ENCODE data around the gene ZNF784. TPM values are rescaled to one million over a fixed set of nuclear protein-coding genes. Genes with fewer than 3 reads are reported as not detected.
"Not testable (repeated sequence)": the region's sequence is repeated elsewhere in the genome, so short reads cannot be mapped to it uniquely, and the experiment has no call there.

The ZNF784 gene
- polyA plus RNA-seq, 4 donors: 9.5 to 16.3 (median 11.0) TPM

DNA sequence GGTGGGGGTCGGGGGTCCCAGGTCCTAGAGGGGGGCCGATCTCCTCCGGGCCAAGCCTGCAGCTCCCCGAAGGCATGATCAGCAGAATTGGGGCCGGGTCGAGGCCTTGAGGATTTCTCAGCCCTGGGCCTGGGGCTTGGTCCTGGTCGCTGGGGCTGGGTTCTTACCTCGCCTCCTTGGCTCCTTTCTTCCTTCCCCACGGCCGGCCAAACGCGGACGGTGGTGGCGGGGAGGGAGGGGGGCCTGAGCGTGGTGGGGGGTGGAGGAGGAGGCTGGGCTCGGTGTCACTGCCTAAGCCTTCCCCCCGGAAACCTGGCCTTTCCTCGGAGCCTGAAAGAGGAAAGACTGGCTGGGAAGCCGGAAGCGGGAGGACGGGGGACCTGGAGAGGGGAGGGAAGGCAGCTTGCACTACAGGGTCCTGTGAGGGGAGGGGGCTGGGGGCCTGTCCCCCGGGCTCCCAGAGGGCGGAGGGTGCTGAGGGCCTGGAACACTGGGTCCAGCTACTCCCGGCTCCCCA, 43.7 kb downstream of the ZNF784 start, which contains the start of gene ZNF579:
Gene ZNF579, minus strand, starts transcription at position 221 of the 517 bp plus-strand sequence. CDS start 1,209 bp downstream, outside the sequence.
- Histone ChIP-seq H3K27me3 (ENCODE audit: control insufficient read depth in 3 of 3, insufficient read depth in 3 of 3, low read length in 3 of 3) (no peaks in the 10 kb centered on the region), H3K9me3 (ENCODE audit: control insufficient read depth in 2 of 2, insufficient read depth in 1 of 2, low read depth in 1 of 2, low read length in 1 of 2) (no peaks in the 10 kb centered on the region), H3K36me3 (ENCODE audit: control insufficient read depth in 3 of 3, insufficient read depth in 2 of 3, low read depth in 1 of 3, low read length in 3 of 3) (peaks cover 0 to 21% (median 10%) of the 10 kb centered on the region in 3 donors), H3K4me3 (ENCODE audit: low read depth in 1 of 3, low read length in 3 of 3) (peak within 1 kb of the TSS; percentile 67 to 88 (median 83)), H3K27ac (ENCODE audit: low read depth in 1 of 3, low read length in 2 of 3) (peak within 1 kb of the TSS in 2 of 3 donors; percentile 85 to 87), H3K4me1 (ENCODE audit: control insufficient read depth in 3 of 3, insufficient read depth in 2 of 3, low read depth in 1 of 3, low read length in 2 of 3) (peaks cover 0 to 3% (median 0%) of the 10 kb centered on the region in 3 donors)
- 0 to 2% (median 1%) methylated on average over 13 to 24 of the region's 24 CpGs for WGBS, 3 donors
- FAIRE-seq (no peak), DNase-seq (peak; percentile 73 to 94)

GRCh38 chr19:55579766-55580621, 44.4 kb downstream of the ZNF784 start:
- peak in 1 of 2 donors; percentile 55 for DNase-seq
- FAIRE-seq: no peak
- Histone ChIP-seq H3K27me3 (ENCODE audit: control insufficient read depth in 3 of 3, insufficient read depth in 3 of 3, low read length in 3 of 3) (no peaks in the 10 kb centered on the region), H3K27ac (ENCODE audit: low read depth in 1 of 3, low read length in 2 of 3) (peak overlapping the region in 2 of 3 donors; percentile 85 to 87), H3K4me3 (ENCODE audit: low read depth in 1 of 3, low read length in 3 of 3) (peak overlapping the region; percentile 67 to 88 (median 83)), H3K4me1 (ENCODE audit: control insufficient read depth in 3 of 3, insufficient read depth in 2 of 3, low read depth in 1 of 3, low read length in 2 of 3) (no peaks in the 10 kb centered on the region), H3K9me3 (ENCODE audit: control insufficient read depth in 2 of 2, insufficient read depth in 1 of 2, low read depth in 1 of 2, low read length in 1 of 2) (no peaks in the 10 kb centered on the region), H3K36me3 (ENCODE audit: control insufficient read depth in 3 of 3, insufficient read depth in 2 of 3, low read depth in 1 of 3, low read length in 3 of 3) (peaks cover 0 to 21% (median 10%) of the 10 kb centered on the region in 3 donors)
- WGBS, 3 donors: 10 to 13% (median 12%) methylated on average over 16 to 20 of the region's 20 CpGs

DNA sequence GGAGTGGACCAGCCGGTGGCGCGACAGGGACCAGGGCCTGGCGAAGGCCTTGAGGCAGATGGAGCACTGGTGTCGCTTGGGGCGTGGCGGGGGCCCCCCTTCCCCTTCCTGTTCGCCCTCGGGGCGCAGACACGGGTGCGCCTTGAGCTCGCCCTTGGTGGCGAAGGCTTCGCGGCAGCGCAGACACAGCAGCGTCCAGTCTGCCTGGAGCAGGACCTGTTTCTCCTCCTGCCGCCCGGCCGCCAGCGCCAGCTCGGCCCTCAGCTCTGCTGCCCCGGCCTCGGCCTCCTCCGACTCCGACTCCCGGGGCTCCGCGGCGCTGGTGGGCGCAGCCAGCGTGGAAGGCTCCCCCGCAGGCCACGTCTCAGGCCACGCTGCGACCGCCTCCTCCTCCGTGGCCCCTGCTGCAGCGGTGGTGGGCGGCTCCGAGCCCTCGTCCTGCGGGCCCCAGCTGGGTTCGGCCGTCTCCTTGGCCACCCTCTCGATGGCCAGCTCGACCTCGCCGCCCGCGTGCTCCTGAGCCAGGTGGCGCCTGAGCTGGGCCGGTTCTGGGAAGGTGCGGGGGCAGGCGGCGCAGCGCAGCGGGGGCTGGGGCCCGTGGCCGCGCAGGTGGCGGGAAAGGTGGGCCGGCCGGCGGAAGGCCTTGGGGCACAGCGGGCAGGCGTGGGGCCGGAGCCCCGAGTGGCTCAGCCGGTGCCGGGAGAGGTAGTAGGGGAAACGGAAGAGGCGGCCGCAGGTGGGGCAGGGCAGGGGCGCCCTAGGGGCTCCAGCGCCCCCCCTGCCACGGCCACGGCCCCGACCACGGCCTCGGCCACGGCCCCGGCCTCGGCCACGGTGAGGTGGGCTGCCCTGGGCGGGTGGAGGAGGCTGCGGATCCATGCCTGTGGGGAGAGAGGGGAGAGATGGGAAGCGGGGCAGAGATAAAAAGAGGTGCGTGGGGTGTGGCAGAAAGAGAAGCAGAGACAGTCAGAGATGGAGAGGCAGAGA, 45.3 kb downstream of the ZNF784 start:
- Histone ChIP-seq H3K9me3 (ENCODE audit: control insufficient read depth in 2 of 2, insufficient read depth in 1 of 2, low read depth in 1 of 2, low read length in 1 of 2) (no peaks in the 10 kb centered on the region), H3K36me3 (ENCODE audit: control insufficient read depth in 3 of 3, insufficient read depth in 2 of 3, low read depth in 1 of 3, low read length in 3 of 3) (peaks cover 0 to 21% (median 10%) of the 10 kb centered on the region in 3 donors), H3K27ac (ENCODE audit: low read depth in 1 of 3, low read length in 2 of 3) (no peak overlapping the region), H3K4me3 (ENCODE audit: low read depth in 1 of 3, low read length in 3 of 3) (peak overlapping the region in 1 of 3 donors; percentile 88), H3K27me3 (ENCODE audit: control insufficient read depth in 3 of 3, insufficient read depth in 3 of 3, low read length in 3 of 3) (no peaks in the 10 kb centered on the region), H3K4me1 (ENCODE audit: control insufficient read depth in 3 of 3, insufficient read depth in 2 of 3, low read depth in 1 of 3, low read length in 2 of 3) (no peaks in the 10 kb centered on the region)
- 93 to 94% (median 93%) methylated on average over 69 to 90 of the region's 90 CpGs for WGBS, 3 donors
- DNase-seq (no peak), FAIRE-seq (no peak)

DNA sequence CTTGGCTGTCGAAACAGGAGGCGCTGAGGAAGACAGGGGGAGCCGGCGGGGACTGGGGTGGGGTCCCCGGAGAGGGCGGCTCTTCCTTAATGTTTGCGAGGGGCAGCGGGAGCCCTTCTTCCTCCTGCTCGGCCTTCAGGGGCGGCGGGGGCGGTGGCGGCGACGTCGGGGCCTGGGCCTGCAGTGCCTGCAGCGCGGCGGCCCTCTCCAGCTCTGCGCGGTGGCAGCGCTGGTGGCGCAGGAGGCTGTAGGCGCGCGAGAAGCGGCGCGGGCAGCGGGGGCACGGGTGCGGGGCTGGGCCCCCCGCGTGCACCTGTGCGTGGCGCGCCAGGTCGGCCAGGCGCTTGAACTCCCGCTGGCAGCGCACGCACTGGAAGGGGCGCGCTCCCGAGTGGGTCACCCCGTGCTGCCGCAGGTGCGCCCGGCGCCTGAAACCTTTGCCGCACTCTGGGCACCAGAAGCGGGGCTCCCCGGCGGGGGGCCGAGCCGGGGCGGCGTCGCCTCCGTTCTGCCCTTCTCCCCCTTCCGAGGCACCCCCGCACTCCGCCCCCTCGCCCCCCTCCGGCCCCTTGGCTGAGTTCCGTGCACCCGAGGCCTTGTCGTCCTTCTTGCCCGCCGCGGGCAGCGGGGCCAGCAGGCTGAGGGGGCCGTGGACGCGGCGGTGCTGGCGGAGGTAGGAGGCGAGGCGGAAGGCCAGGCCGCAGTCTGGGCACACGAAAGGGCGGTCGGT, 46.2 kb downstream of the ZNF784 start:
- DNase-seq (no peak), FAIRE-seq (no peak)
- Histone ChIP-seq H3K4me1 (ENCODE audit: control insufficient read depth in 3 of 3, insufficient read depth in 2 of 3, low read depth in 1 of 3, low read length in 2 of 3) (no peaks in the 10 kb centered on the region), H3K27ac (ENCODE audit: low read depth in 1 of 3, low read length in 2 of 3) (no peak overlapping the region), H3K27me3 (ENCODE audit: control insufficient read depth in 3 of 3, insufficient read depth in 3 of 3, low read length in 3 of 3) (no peaks in the 10 kb centered on the region), H3K9me3 (ENCODE audit: control insufficient read depth in 2 of 2, insufficient read depth in 1 of 2, low read depth in 1 of 2, low read length in 1 of 2) (no peaks in the 10 kb centered on the region), H3K36me3 (ENCODE audit: control insufficient read depth in 3 of 3, insufficient read depth in 2 of 3, low read depth in 1 of 3, low read length in 3 of 3) (peaks cover 0 to 21% (median 10%) of the 10 kb centered on the region in 3 donors), H3K4me3 (ENCODE audit: low read depth in 1 of 3, low read length in 3 of 3) (no peak overlapping the region)
- WGBS, 3 donors: 95 to 97% (median 96%) methylated on average over 55 to 83 of the region's 83 CpGs

GRCh38 chr19:55576746-55577145, 47.6 kb downstream of the ZNF784 start:
- 85 to 91% (median 88%) methylated on average over 5 of the region's 5 CpGs for WGBS, 3 donors
- FAIRE-seq (no peak), DNase-seq (no peak)
- Histone ChIP-seq H3K36me3 (ENCODE audit: control insufficient read depth in 3 of 3, insufficient read depth in 2 of 3, low read depth in 1 of 3, low read length in 3 of 3) (peaks cover 0 to 21% (median 10%) of the 10 kb centered on the region in 3 donors), H3K4me1 (ENCODE audit: control insufficient read depth in 3 of 3, insufficient read depth in 2 of 3, low read depth in 1 of 3, low read length in 2 of 3) (no peaks in the 10 kb centered on the region), H3K9me3 (ENCODE audit: control insufficient read depth in 2 of 2, insufficient read depth in 1 of 2, low read depth in 1 of 2, low read length in 1 of 2) (no peaks in the 10 kb centered on the region), H3K4me3 (ENCODE audit: low read depth in 1 of 3, low read length in 3 of 3) (no peak overlapping the region), H3K27ac (ENCODE audit: low read depth in 1 of 3, low read length in 2 of 3) (no peak overlapping the region), H3K27me3 (ENCODE audit: control insufficient read depth in 3 of 3, insufficient read depth in 3 of 3, low read length in 3 of 3) (no peaks in the 10 kb centered on the region)

GRCh38 chr19:55573929-55574328, 50.4 kb downstream of the ZNF784 start:
- FAIRE-seq: not testable (repeated sequence)
- 84 to 91% (median 87%) methylated on average over 6 of the region's 6 CpGs for WGBS, 3 donors

More at GRCh38 chr19:55573929-55574328, 50.4 kb downstream of the ZNF784 start:
- H3K4me3 ChIP-seq (ENCODE audit: low read depth in 1 of 3, low read length in 3 of 3); H3K9me3 ChIP-seq (ENCODE audit: control insufficient read depth in 2 of 2, insufficient read depth in 1 of 2, low read depth in 1 of 2, low read length in 1 of 2); H3K4me1 ChIP-seq (ENCODE audit: control insufficient read depth in 3 of 3, insufficient read depth in 2 of 3, low read depth in 1 of 3, low read length in 2 of 3); H3K27me3 ChIP-seq (ENCODE audit: control insufficient read depth in 3 of 3, insufficient read depth in 3 of 3, low read length in 3 of 3); DNase-seq; H3K27ac ChIP-seq (ENCODE audit: low read depth in 1 of 3, low read length in 2 of 3): not testable (repeated sequence)
- H3K36me3 ChIP-seq (ENCODE audit: control insufficient read depth in 3 of 3, insufficient read depth in 2 of 3, low read depth in 1 of 3, low read length in 3 of 3): peaks cover 0 to 21% (median 10%) of the 10 kb centered on the region in 3 donors
